SK-N-SH treated with all-trans-retinoic acid at 6 μM for 48 hours (cell line): Measurements from ENCODE around the gene PTPRN2.

ENCODE experiments used
- ATAC-seq: fragments of 200-7000 bp; cut with Tn5 transposase; 3 replicates; pipeline ENCODE4 v1.9.1; 2020; ENCODE audit warnings: mild to moderate bottlenecking, moderate library complexity
- ARNTL ChIP-seq: fragments of 450-650 bp; formaldehyde crosslinking; IDR thresholded peaks from 2 replicates; pipeline ENCODE4 v1.5.0; 2020; ENCODE audit warnings: low read depth, mild to moderate bottlenecking, moderate library complexity, borderline replicate concordance
- BACH2 ChIP-seq: fragments of 250-450 bp; sonication (Bioruptor Pico); IDR thresholded peaks from 2 replicates; pipeline ENCODE4 v1.9.0; 2021; ENCODE audit warnings: mild to moderate bottlenecking, borderline replicate concordance
- CSDC2 ChIP-seq: fragments of 250-450 bp; sonication (Bioruptor Pico); IDR thresholded peaks from 2 replicates; pipeline ENCODE4 v1.5.0; 2020; ENCODE audit warnings: mild to moderate bottlenecking, moderate library complexity
- ESRRG ChIP-seq: fragments of 250-450 bp; sonication (Bioruptor Pico); IDR thresholded peaks from 2 replicates; pipeline ENCODE4 v1.6.1; 2021; ENCODE audit warnings: mild to moderate bottlenecking
- GLIS3 ChIP-seq: fragments of 250-450 bp; sonication (Bioruptor Pico); IDR thresholded peaks from 2 replicates; pipeline ENCODE4 v1.5.0; 2020; ENCODE audit warnings: mild to moderate bottlenecking, moderate library complexity
- ISL1 ChIP-seq: fragments of 250-450 bp; sonication (Bioruptor Pico); IDR thresholded peaks from 2 replicates; pipeline ENCODE4 v2.1.2; 2022; ENCODE audit warnings: mild to moderate bottlenecking, moderate library complexity
- OSR1 ChIP-seq: fragments of 250-450 bp; sonication (Bioruptor Pico); IDR thresholded peaks from 2 replicates; pipeline ENCODE4 v1.8.0; 2022; ENCODE audit warnings: moderate library complexity, mild to moderate bottlenecking, inconsistent platforms
- PPARA ChIP-seq: fragments of 250-450 bp; sonication (Bioruptor Pico); IDR thresholded peaks from 2 replicates; pipeline ENCODE4 v1.5.0; 2020; ENCODE audit warnings: mild to moderate bottlenecking, borderline replicate concordance
- RARB ChIP-seq: fragments of 250-450 bp; sonication (Bioruptor Pico); IDR thresholded peaks from 2 replicates; pipeline ENCODE4 v1.8.0; 2021; ENCODE audit warnings: mild to moderate bottlenecking, moderate library complexity
- SNAI2 ChIP-seq: fragments of 250-450 bp; sonication (Bioruptor Pico); IDR thresholded peaks from 2 replicates; pipeline ENCODE4 v1.5.0; 2020; ENCODE audit warnings: mild to moderate bottlenecking, moderate library complexity
- TCF4 ChIP-seq: fragments of 250-450 bp; sonication (Bioruptor Pico); IDR thresholded peaks from 2 replicates; pipeline ENCODE4 v1.8.0; 2021; ENCODE audit warnings: mild to moderate bottlenecking, moderate library complexity, borderline replicate concordance
- TOX ChIP-seq: fragments of 250-450 bp; sonication (Bioruptor Pico); IDR thresholded peaks from 2 replicates; pipeline ENCODE4 v1.8.0; 2021; ENCODE audit warnings: mild to moderate bottlenecking, moderate library complexity, borderline replicate concordance
- ZC3H10 ChIP-seq: fragments of 250-450 bp; sonication (Bioruptor Pico); IDR thresholded peaks from 2 replicates; pipeline ENCODE4 v1.5.1; 2021; ENCODE audit warnings: mild to moderate bottlenecking, moderate library complexity
- ZFP3 ChIP-seq: fragments of 250-450 bp; sonication (Bioruptor Pico); IDR thresholded peaks from 2 replicates; pipeline ENCODE4 v1.5.0; 2020; ENCODE audit warnings: mild to moderate bottlenecking, moderate library complexity
- ZFP30 ChIP-seq: fragments of 450-650 bp; formaldehyde crosslinking; IDR thresholded peaks from 2 replicates; pipeline ENCODE4 v1.5.0; 2022; ENCODE audit warnings: mild to moderate bottlenecking, moderate library complexity
- ZNF565 ChIP-seq: fragments of 450-650 bp; formaldehyde crosslinking; conservative IDR thresholded peaks from 2 replicates; pipeline ENCODE4 v1.5.0; 2020; ENCODE audit warnings: low read depth, mild to moderate bottlenecking, moderate library complexity
- ZNF70 ChIP-seq: fragments of 450-650 bp; formaldehyde crosslinking; IDR thresholded peaks from 2 replicates; pipeline ENCODE4 v1.5.0; 2020; ENCODE audit warnings: mild to moderate bottlenecking, moderate library complexity
- TF ChIP-seq, protein P1 (sequence below): fragments of 250-450 bp; sonication (Bioruptor Pico); IDR thresholded peaks from 2 replicates; pipeline ENCODE4 v1.8.0; 2021; ENCODE audit warnings: low read depth, mild to moderate bottlenecking, moderate library complexity, borderline replicate concordance
- TF ChIP-seq, protein P2 (sequence below): fragments of 250-450 bp; sonication (Bioruptor Pico); IDR thresholded peaks from 2 replicates; pipeline ENCODE4 v1.5.1; 2021; ENCODE audit warnings: mild to moderate bottlenecking, moderate library complexity
- TF ChIP-seq, protein P3 (sequence below): fragments of 250-450 bp; sonication (Bioruptor Pico); IDR thresholded peaks from 2 replicates; pipeline ENCODE4 v1.8.0; 2020; ENCODE audit warnings: mild to moderate bottlenecking, moderate library complexity, borderline replicate concordance

The PTPRN2 gene

DNA sequence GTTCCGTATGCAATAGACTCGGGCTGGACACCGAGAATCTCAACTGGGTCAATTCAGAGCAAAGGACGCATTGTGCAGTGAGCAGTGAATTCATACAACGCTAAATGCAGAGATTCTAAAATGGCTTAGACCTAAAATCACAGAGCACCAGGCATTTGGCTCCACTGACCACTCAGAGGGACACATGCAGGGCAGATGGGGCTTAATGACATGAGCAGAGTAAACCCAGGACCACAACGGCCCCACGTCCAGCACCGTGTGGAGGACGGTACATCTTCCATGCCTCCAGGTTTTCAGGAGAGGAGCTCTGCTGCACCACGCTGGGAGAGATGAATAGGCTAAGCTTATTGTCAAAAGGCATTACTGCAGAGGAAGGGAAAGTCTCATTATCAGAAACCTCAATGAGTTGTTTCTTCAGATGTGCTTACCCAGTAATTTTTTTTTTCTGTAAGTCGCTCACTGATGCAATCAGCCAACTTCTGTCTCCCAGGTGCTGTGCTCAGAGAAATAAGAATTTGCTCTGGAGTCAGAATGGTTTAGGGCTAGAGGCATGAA, 555.0 kb downstream of the PTPRN2 start:
- TF ChIP-seq GLIS3 (no peak), ARNTL (no peak), ESRRG (CRISPR knock-in tag) (no peak), ZFP30 (no peak)
- TF ChIP-seq, protein P1, sequence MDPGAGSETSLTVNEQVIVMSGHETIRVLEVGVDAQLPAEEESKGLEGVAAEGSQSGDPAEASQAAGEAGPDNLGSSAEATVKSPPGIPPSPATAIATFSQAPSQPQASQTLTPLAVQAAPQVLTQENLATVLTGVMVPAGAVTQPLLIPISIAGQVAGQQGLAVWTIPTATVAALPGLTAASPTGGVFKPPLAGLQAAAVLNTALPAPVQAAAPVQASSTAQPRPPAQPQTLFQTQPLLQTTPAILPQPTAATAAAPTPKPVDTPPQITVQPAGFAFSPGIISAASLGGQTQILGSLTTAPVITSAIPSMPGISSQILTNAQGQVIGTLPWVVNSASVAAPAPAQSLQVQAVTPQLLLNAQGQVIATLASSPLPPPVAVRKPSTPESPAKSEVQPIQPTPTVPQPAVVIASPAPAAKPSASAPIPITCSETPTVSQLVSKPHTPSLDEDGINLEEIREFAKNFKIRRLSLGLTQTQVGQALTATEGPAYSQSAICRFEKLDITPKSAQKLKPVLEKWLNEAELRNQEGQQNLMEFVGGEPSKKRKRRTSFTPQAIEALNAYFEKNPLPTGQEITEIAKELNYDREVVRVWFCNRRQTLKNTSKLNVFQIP (CRISPR knock-in tag), result no peak
- TF ChIP-seq, protein P2, sequence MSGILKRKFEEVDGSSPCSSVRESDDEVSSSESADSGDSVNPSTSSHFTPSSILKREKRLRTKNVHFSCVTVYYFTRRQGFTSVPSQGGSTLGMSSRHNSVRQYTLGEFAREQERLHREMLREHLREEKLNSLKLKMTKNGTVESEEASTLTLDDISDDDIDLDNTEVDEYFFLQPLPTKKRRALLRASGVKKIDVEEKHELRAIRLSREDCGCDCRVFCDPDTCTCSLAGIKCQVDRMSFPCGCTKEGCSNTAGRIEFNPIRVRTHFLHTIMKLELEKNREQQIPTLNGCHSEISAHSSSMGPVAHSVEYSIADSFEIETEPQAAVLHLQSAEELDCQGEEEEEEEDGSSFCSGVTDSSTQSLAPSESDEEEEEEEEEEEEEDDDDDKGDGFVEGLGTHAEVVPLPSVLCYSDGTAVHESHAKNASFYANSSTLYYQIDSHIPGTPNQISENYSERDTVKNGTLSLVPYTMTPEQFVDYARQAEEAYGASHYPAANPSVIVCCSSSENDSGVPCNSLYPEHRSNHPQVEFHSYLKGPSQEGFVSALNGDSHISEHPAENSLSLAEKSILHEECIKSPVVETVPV (CRISPR knock-in tag), result no peak
- TF ChIP-seq, all 23 proteins: peak for 0
- no peak for ATAC-seq

DNA sequence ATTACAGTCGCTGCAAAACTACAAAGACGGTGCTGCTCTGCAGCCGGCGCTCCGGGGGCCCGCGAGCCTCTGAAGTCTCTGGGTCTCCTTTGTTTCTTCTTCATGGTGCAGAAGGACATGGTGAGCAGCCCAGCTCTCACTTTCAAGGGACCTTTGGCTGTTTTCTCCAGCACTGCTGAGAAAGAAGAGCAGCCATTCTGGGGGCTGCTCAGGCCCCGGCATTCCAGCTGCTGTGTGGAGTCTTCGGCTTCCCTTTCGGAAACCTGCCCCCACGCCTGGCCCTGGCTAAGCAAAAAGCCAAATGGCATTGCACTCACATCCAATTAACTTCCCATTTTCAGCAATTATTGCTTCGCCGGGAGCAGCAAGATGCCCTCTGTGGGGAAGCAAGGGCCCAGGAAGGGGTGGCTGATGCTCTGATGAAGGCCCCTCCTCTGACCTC, 555.7 kb downstream of the PTPRN2 start:
- no peak for ATAC-seq
- no peak for TF ChIP-seq OSR1 (CRISPR knock-in tag)
- TF ChIP-seq TCF4 (CRISPR knock-in tag), result no peak
- no peak for TF ChIP-seq ZFP30
- no peak for TF ChIP-seq ISL1

DNA sequence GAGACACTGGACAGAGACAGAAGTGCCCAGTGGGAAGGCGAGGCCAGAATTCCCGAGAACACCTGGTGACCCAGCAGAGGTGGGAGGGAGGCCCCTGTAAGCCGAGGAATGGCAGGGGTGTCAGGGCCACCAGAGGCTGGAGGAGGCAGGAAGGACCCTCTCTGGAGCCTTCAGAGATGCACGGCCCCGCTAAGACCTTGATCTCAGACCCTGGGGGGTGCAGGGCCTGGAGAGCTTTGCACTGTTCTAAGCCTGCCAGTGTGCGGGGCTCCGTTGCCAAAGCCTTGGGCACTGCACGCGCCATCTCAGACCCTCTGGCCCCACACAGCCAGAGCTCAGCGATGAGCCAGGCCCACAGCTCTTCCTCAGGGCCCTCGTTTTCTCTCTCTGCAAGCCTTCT, 557.1 kb downstream of the PTPRN2 start:
- no peak for TF ChIP-seq ZFP3 (CRISPR knock-in tag)
- TF ChIP-seq TOX (CRISPR knock-in tag), result no peak
- TF ChIP-seq ZNF565 (CRISPR knock-in tag), result no peak
- TF ChIP-seq CSDC2 (CRISPR knock-in tag), result no peak
- no peak for TF ChIP-seq BACH2 (CRISPR knock-in tag)
- no peak for TF ChIP-seq ESRRG (CRISPR knock-in tag)
- no peak for TF ChIP-seq PPARA (CRISPR knock-in tag)
- TF ChIP-seq RARB (CRISPR knock-in tag), result no peak
- TF ChIP-seq ZFP30, result no peak
- TF ChIP-seq ARNTL, result no peak
- no peak for TF ChIP-seq ISL1
- TF ChIP-seq, protein P2 (CRISPR knock-in tag), result no peak
- TF ChIP-seq ZNF70 (CRISPR knock-in tag), result no peak
- no peak for TF ChIP-seq GLIS3
- no peak for TF ChIP-seq TCF4 (CRISPR knock-in tag)
- no peak for ATAC-seq

- no peak for TF ChIP-seq ESRRG (CRISPR knock-in tag)
- no peak for TF ChIP-seq SNAI2 (CRISPR knock-in tag)
- TF ChIP-seq ZC3H10, result no peak
- no peak for TF ChIP-seq PPARA (CRISPR knock-in tag)
- TF ChIP-seq, protein P3, sequence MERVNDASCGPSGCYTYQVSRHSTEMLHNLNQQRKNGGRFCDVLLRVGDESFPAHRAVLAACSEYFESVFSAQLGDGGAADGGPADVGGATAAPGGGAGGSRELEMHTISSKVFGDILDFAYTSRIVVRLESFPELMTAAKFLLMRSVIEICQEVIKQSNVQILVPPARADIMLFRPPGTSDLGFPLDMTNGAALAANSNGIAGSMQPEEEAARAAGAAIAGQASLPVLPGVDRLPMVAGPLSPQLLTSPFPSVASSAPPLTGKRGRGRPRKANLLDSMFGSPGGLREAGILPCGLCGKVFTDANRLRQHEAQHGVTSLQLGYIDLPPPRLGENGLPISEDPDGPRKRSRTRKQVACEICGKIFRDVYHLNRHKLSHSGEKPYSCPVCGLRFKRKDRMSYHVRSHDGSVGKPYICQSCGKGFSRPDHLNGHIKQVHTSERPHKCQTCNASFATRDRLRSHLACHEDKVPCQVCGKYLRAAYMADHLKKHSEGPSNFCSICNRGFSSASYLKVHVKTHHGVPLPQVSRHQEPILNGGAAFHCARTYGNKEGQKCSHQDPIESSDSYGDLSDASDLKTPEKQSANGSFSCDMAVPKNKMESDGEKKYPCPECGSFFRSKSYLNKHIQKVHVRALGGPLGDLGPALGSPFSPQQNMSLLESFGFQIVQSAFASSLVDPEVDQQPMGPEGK (CRISPR knock-in tag), result no peak
- no peak for TF ChIP-seq ZFP3 (CRISPR knock-in tag)
- no peak for TF ChIP-seq ZNF565 (CRISPR knock-in tag)
- no peak for ATAC-seq
These were observed 557.6 kb downstream of the PTPRN2 start for GRCh38 chr7:158030071-158030470.

DNA sequence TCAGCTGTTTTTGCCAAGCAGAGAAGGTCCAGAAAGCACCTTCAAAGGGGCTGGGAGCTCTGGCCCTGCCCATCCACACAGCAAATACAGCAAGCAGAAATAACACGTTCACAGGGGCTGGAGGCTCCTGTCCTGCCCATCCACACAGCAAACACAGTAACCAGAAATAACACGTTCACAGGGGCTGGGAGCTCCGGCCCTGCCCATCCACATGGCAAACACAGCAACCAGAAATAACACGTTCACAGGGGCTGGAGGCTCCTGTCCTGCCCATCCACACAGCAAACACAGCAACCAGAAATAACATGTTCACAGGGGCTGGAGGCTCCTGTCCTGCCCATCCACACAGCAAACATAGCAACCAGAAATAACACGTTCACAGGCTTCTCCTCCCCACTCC, 558.1 kb downstream of the PTPRN2 start:
- no peak for TF ChIP-seq RARB (CRISPR knock-in tag)
- no peak for TF ChIP-seq ESRRG (CRISPR knock-in tag)
- TF ChIP-seq, protein P1 (CRISPR knock-in tag), result no peak
- no peak for TF ChIP-seq PPARA (CRISPR knock-in tag)
- no peak for TF ChIP-seq ISL1
- no peak for ATAC-seq
